NCI-H82 (cell line): Measurements from ENCODE around the gene CACNA2D3.
"Not testable (repeated sequence)": the region's sequence is repeated elsewhere in the genome, so short reads cannot be mapped to it uniquely, and the experiment has no call there.

Experiments
- DNase-seq: peaks from one replicate; lab custom pipeline; 2025; lab: John Stamatoyannopoulos, UW

The CACNA2D3 gene

GRCh38 chr3:54631516-54632325 is 509.4 kb downstream of the CACNA2D3 start:
- no peak for DNase-seq

- no peak for DNase-seq
Observed at GRCh38 chr3:54632326-54632665, 509.9 kb downstream of the CACNA2D3 start.

DNA sequence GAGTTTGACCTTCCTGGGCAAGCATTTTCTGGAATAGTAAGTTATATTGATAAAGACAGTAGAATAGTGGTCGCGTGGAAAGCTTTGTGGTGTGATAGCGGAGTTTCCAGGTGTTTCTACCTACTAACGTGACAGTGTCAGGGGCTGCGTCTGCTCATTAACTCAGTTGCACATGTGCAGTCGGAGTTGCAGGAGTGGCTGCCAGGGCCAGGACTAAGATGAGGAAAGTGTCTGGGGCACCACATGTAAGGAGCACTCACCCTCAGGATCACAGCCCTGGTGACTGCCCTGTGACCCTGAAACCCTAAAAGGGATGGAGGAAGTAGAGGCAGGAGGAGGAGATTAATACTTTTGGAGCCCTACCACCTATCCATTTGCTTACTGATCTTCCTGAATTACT is 510.5 kb downstream of the CACNA2D3 start:
- no peak for DNase-seq

- DNase-seq: no peak
Observed at GRCh38 chr3:54633444-54634121, 511.2 kb downstream of the CACNA2D3 start.

DNA sequence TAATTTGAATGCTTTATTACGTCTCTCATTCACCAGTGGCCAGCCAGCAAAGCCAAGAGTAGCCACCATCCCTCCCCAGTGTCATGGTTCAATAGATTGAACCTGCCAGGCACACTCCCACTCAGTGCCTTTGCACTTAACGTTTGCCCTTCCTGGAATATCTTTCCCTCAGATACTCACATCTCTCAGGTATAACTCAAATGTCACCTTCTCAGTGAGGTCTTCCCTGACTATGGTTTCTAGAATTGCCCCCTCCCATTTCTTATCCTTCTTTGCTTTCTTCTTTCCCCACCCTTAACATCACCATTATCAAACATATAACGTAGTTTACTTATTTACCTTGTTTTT is 511.7 kb downstream of the CACNA2D3 start:
- DNase-seq: no peak

- DNase-seq: not testable (repeated sequence)
Observed at GRCh38 chr3:54639790-54640372, 517.5 kb downstream of the CACNA2D3 start.

DNA sequence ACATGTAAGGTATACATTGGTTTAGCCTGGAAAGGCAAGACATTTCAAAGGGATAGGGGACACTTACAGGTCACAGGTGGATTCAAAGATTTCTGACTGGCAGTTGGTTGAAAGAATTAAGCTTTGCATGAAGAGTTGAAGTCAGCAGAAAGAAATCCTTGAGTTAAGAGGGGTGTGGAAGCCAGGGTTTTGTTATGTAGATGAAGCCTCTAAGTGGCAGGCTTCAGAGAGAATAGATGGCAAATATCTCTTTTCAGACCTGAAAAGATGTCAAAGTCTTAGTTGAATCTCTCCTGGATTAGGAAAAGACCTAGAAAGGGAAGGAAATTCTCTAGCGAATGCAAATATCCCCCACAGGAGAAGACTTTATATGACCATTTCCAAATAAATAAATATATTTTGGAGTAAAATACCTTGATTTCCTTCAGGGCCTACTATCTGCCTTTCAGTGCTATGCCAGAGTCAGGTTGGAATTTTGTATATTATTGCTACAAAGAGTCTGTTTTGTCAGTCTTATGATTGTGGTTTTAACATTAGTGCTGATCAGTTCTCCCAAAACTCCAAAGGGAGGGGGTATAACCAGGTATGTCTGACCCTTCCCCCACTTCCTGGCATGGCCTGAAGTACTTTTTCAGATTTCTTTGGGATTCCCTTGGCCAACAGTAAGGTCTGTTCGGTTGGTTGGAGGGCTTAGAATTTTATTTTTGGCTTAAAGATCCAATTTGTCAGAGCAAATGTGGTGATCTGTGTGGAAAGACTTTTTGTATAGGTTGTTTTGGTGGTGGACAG is 519.1 kb downstream of the CACNA2D3 start:
- no peak for DNase-seq

GRCh38 chr3:54642147-54642546 is 519.8 kb downstream of the CACNA2D3 start:
- no peak for DNase-seq

DNA sequence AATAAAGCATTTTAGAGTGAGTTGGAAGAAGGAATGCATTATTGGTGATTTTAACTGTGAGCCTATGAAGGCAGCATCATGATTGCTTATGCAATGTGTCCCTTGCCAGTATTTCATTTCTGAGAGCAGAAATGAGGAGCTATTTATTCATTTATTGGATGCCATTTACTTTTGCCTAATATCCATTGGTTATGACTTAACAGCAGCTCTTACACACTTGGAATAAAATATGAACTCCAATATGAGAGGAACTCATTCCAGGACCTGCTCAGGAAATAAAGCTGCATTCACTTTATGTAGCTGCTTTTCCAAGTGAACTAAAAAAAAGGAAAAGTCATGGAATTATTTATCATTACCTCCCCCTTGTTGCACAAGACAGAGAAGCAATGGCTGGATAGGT is 525.4 kb downstream of the CACNA2D3 start:
- no peak for DNase-seq

GRCh38 chr3:54649551-54649950 is 527.2 kb downstream of the CACNA2D3 start:
- DNase-seq: peak; percentile 82

- DNase-seq: no peak
Observed at GRCh38 chr3:54653456-54654195, 531.3 kb downstream of the CACNA2D3 start.

DNA sequence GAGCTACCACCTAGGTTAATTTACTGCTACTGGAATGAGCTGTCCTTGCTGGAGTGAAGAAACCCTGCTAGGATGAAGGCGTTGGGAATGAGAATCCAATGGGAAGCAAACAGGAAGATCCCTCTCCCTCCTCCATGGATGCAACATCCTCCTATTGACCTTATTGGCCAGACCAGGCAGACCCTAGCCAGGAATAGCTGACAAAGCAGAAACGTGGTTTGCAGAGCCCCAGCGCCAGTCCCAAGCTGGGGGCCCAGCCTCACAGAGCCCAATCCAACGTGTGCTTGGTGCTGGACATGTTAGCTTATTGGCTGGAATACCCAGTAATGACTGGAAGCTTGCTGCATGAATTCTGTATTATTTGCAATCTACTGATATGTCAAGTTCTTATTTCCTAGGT is 532.4 kb downstream of the CACNA2D3 start:
- no peak for DNase-seq

DNA sequence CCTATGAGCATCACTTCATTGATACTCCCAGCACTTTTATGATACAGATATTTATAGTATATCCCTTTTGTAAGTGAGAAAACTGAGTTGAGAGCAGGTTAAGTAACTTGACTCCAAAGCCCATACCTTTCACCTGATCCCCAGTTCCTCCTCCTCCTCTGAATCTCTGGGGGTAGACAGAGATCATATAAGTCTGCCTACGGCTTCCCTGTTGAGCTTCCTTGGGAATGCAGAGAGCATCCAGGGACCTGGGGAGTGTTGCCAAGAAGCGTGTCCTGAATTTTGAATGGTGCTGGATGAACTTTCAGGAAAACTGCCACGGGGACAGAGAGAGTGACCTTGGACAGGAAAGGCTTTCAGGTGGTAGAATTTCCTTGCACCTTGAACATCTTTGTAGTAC is 537.0 kb downstream of the CACNA2D3 start:
- no peak for DNase-seq

DNA sequence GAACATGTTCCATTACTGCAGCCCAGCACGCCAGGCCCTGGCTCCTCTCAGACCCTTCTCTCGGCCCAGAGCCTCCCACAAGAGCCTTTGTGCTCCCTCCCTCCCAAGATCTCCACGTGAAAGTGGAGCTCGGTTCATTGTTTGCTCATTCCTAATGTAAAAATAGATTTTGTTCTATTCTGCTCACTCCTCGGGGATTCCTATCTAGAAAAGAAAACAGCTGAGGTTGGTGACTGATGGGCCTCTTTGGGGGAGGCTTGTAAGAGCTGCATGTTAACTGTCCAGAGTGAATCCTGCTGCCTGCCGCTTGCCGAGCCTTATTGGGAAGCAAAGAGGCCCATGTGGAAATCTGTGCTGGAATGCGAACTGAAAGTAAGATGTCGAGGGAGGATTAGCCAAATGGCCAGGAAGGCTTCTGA is 538.4 kb downstream of the CACNA2D3 start:
- DNase-seq: no peak

GRCh38 chr3:54661151-54661550 is 538.8 kb downstream of the CACNA2D3 start:
- no peak for DNase-seq

GRCh38 chr3:54663501-54664011 is 541.2 kb downstream of the CACNA2D3 start:
- DNase-seq: no peak

DNA sequence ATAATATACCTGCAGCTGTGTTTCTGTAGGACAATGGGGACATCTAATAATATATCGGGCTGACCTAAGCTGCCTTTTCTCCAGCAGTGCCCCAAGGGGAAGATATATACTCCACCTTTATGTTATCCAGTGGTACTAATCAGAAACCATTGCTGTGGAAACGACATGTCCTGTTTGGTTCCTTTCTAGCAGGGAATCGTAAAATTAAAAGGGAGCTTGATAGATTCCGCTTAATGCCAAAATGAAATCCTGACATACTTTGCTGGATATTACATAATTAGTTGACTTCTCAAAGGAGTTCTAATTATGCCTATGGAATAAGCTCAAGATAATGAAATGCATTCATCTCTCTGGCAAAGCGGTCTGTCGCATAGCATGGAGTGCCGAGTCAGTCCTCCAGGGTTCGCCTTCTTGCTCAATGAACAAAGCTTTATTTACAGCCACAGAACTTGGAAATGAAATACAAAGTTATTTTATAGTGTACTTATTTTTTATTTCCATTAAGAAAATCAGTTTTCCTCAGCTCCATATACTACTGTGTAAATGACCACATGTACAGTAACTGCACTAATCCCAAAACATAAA is 542.8 kb downstream of the CACNA2D3 start:
- no peak for DNase-seq

GRCh38 chr3:54668236-54668635 is 545.9 kb downstream of the CACNA2D3 start:
- no peak for DNase-seq

DNA sequence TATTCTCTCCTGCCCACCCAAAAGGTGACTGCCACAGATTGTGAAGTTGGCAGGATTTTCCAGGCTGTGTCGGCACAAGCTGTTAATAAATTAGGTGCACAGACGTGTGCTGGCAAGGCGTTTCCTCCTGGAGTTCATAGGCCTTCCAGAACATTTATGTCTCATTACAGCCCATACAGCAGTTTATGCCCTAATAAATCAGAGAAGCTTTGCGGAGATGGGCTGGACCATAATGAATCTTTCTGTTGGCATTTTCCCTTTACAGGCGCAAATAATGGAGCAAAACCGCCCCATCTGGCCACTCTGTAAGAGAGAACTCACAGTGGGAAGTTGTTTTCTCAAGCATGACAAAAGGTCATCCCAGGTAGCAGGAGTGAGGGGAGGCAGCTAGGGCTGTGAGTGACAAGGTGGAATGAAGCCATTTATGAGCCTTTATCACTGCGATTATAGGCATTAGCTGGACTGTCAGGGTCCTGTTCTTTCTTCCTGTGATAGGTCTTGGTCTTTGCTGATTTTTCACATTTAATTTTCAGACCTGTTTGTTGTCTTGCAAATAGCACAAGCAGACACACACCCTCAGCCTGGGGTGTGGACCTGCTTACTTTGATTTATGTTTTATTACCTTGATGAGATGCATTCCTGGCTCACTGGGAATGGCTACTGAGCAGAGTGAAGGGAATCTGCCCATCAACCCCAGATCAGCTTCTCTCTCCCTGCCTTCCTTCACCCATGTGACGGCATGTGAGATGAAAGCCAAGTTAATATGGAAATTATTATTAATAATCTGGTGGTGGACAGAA is 548.0 kb downstream of the CACNA2D3 start:
- DNase-seq: peak; percentile 42

GRCh38 chr3:54671511-54671910 is 549.2 kb downstream of the CACNA2D3 start:
- DNase-seq: peak; percentile 0
